OCI-LY3 (cell line): Measurements from ENCODE around the gene DTD1.

Experiments
- H2AFZ ChIP-seq: fragments of 200-600, 300-600 bp; shearing (Covaris generic); 2 replicates; pipeline ENCODE4 v1.6.0; 2014; ENCODE audit warnings: antibody characterized with exemption, low read depth, low read length
- H3K27ac ChIP-seq: fragments of 200-600, 300-600 bp; sonication (generic); 2 replicates; pipeline ENCODE4 v1.5.1; 2014; ENCODE audit warnings: mild to moderate bottlenecking, low read length, moderate library complexity, mixed read lengths
- H3K27me3 ChIP-seq: fragments of 200-600, 300-600 bp; sonication (generic); 2 replicates; pipeline ENCODE4 v1.6.1; 2014; ENCODE audit warnings: low read depth, low read length, mixed read lengths
- H3K36me3 ChIP-seq: fragments of 200-600, 300-600 bp; sonication (generic); replicated peaks from 2 replicates; pipeline ENCODE3; 2014; ENCODE audit warnings: low read depth, low read length, mixed read lengths
- H3K4me1 ChIP-seq: fragments of 300-600, 200-600 bp; sonication (generic); 2 replicates; pipeline ENCODE4 v1.6.1; 2014; ENCODE audit warnings: low read length, mixed read lengths
- H3K4me2 ChIP-seq: fragments of 200-600, 300-600 bp; sonication (generic); 2 replicates; pipeline ENCODE4 v1.6.1; 2014; ENCODE audit warnings: low read length, mixed read lengths
- H3K4me3 ChIP-seq: fragments of 300-600, 200-600 bp; sonication (generic); 2 replicates; pipeline ENCODE4 v1.5.1; 2014; ENCODE audit warnings: antibody characterized with exemption, mild to moderate bottlenecking, low read length, moderate library complexity
- H3K79me2 ChIP-seq: fragments of 300-600, 200-600 bp; shearing (Covaris generic); 2 replicates; pipeline ENCODE4 v1.6.1; 2014; ENCODE audit warnings: mild to moderate bottlenecking, low read length, mixed read lengths
- H3K9ac ChIP-seq: fragments of 300-600, 200-600 bp; shearing (Covaris generic); 2 replicates; pipeline ENCODE4 v1.6.0; 2014; ENCODE audit warnings: mild to moderate bottlenecking, low read length, moderate library complexity
- H3K9me3 ChIP-seq: fragments of 200-600, 300-600 bp; shearing (Covaris generic); 2 replicates; pipeline ENCODE4 v1.6.1; 2014; ENCODE audit warnings: low read length, mixed read lengths; ENCODE audit not compliant: insufficient read depth
- H4K20me1 ChIP-seq: fragments of 200-600, 300-600 bp; sonication (generic); 2 replicates; pipeline ENCODE4 v1.6.1; 2016; ENCODE audit warnings: low read length, mixed read lengths; ENCODE audit not compliant: insufficient read depth
- EZH2phosphoT487 ChIP-seq: fragments of 200-600 bp; shearing (Covaris generic); IDR thresholded peaks from 2 replicates; pipeline ENCODE4 v1.6.1; 2018; ENCODE audit warnings: antibody characterized with exemption, mixed run types, low read depth
- TF ChIP-seq, protein P1 (sequence below): fragments of 200-600, 300-600 bp; sonication (generic); IDR thresholded peaks from 2 replicates; pipeline ENCODE4 v1.5.1; 2014; ENCODE audit warnings: antibody characterized with exemption, low read length, low read depth

Gene DTD1

DNA sequence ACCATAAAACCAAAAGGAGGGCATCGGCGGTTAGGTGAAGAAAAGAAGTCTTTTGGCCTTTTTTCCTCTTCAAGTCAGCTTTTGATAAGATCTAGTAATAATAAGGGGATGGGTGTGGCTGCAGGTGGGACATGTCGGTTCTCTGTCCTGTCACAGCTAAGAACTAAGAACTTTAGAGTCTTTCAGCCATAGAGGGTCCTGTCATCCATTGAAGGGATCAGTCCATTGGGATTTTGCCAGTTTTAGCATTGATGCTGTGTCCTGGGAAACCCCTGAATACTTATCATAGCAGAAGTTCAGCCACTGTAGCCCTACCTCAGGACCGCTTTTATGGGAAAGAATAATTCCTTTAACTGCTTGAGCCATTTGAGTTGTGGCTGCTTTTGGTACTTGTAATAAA lies 207.5 kb downstream of the DTD1 start:
- Histone ChIP-seq H3K4me1 (peaks cover 10% of the 10 kb centered on the region; the same call in 1 of the 2 replicates), H3K4me2 (no peak overlapping the region), H2AFZ (no peak overlapping the region), H3K36me3 (peaks cover 2% of the 10 kb centered on the region), H3K27ac (no peak overlapping the region), H3K9me3 (no peaks in the 10 kb centered on the region; the same call in 1 of the 2 replicates), H4K20me1 (no peaks in the 10 kb centered on the region), H3K9ac (no peak overlapping the region), H3K4me3 (no peak overlapping the region), H3K27me3 (peaks cover 4% of the 10 kb centered on the region; the same call in 1 of the 2 replicates), H3K79me2 (no peaks in the 10 kb centered on the region)
- no peak for TF ChIP-seq EZH2phosphoT487
- TF ChIP-seq, protein P1, sequence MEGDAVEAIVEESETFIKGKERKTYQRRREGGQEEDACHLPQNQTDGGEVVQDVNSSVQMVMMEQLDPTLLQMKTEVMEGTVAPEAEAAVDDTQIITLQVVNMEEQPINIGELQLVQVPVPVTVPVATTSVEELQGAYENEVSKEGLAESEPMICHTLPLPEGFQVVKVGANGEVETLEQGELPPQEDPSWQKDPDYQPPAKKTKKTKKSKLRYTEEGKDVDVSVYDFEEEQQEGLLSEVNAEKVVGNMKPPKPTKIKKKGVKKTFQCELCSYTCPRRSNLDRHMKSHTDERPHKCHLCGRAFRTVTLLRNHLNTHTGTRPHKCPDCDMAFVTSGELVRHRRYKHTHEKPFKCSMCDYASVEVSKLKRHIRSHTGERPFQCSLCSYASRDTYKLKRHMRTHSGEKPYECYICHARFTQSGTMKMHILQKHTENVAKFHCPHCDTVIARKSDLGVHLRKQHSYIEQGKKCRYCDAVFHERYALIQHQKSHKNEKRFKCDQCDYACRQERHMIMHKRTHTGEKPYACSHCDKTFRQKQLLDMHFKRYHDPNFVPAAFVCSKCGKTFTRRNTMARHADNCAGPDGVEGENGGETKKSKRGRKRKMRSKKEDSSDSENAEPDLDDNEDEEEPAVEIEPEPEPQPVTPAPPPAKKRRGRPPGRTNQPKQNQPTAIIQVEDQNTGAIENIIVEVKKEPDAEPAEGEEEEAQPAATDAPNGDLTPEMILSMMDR: no peak

DNA sequence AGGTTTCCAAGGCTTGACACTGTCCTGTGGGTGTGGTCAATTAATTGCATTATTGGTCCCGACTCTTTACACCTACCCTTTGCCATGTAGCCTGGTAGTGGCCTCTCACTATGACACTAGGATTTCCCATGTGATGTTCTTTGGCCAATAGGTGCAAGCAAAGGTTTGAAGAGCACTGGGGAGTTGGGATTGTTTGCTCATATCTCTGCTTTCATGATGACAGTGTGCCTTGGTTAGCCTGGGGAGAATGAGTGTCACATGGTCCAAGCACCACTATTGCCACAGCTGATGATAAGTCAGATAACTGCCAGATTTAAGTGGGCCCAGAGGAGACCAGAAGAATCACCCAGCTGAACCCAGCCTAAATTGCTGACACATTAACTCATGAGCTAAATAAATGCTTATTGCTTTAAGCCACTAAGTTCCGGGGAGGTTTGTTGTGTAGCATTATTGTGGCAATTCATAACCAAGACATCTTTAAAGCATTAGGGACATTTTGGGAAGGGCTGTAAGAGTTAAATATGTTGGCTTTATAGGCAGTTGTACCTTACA lies 208.5 kb downstream of the DTD1 start:
- Histone ChIP-seq H3K27ac (no peak overlapping the region), H3K36me3 (peaks cover 2% of the 10 kb centered on the region), H3K9me3 (no peaks in the 10 kb centered on the region; the same call in 1 of the 2 replicates), H3K4me1 (peaks cover 12% of the 10 kb centered on the region), H3K4me2 (no peak overlapping the region), H3K79me2 (no peaks in the 10 kb centered on the region), H3K9ac (no peak overlapping the region), H3K4me3 (no peak overlapping the region), H2AFZ (no peak overlapping the region), H4K20me1 (no peaks in the 10 kb centered on the region), H3K27me3 (peaks cover 1% of the 10 kb centered on the region; the same call in 1 of the 2 replicates)
- TF ChIP-seq EZH2phosphoT487: no peak
- TF ChIP-seq, protein P1: no peak

DNA sequence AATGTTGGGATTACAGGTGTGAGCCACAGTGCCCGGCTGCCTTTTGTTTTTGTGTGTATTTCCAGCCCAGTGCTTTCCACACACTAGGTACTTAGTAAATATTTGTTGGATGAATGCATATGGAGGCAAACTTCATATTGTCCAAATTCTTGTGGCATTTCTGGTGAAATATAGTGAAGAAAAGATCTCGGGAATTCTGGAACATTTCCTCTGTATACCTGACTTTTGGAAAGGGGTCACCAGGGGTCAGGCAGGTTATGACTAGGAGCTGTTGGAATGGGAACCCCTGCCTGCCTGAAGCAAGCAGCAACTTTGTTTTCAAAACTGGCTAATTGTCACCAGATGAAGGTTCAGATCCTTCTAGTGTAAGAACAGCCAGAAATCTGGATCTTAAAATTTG lies 213.7 kb downstream of the DTD1 start:
- peaks cover 24% of the 10 kb centered on the region for H3K4me1 ChIP-seq
- H3K9me3 ChIP-seq: no peaks in the 10 kb centered on the region; the same call in 1 of the 2 replicates
- TF ChIP-seq EZH2phosphoT487: no peak
- TF ChIP-seq, protein P1: no peak
- peak overlapping the region; percentile 63 for H3K4me2 ChIP-seq
- no peaks in the 10 kb centered on the region for H3K27me3 ChIP-seq
- peak overlapping the region; percentile 72 for H3K27ac ChIP-seq
- H2AFZ ChIP-seq: peak overlapping the region; percentile 41
- H3K4me3 ChIP-seq: peak overlapping the region; percentile 35
- peak overlapping the region; percentile 23 for H3K9ac ChIP-seq
- no peaks in the 10 kb centered on the region for H3K36me3 ChIP-seq
- no peaks in the 10 kb centered on the region for H4K20me1 ChIP-seq
- H3K79me2 ChIP-seq: no peaks in the 10 kb centered on the region

DNA sequence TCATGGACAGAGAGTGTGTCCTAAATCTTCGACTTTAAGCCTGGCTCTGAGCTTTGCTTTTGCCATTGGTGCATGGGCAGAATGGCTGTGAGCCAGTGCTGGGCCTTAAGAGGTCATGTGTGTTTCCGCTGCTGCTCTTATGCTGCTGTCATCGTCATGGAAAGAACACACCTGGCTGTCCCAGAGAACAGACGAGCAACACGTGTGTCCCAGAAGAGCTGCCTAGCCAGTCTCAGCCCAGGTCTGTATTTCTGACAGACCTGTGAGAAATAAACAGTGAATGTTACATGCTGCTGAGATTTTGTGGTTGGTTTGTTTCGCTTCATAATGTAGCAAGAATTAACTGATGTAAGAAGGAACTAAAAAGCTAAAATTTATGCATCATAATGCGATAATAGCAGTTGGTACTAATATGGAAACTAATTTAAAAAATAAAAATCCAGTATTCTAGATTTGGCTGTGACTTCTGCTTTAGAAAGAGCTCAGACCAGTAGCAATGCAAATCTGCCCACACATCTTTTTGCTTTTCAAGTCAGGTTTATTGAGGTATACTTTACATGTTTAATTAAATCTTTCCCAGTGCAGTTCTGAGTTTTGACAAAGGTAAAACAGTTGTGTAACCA lies 214.3 kb downstream of the DTD1 start:
- peak overlapping the region; percentile 23 for H3K9ac ChIP-seq
- H4K20me1 ChIP-seq: no peaks in the 10 kb centered on the region
- H2AFZ ChIP-seq: peak overlapping the region; percentile 41
- H3K4me1 ChIP-seq: peaks cover 24% of the 10 kb centered on the region
- peak overlapping the region; percentile 63 for H3K4me2 ChIP-seq
- H3K36me3 ChIP-seq: no peaks in the 10 kb centered on the region
- no peaks in the 10 kb centered on the region for H3K27me3 ChIP-seq
- H3K27ac ChIP-seq: peak overlapping the region; percentile 72
- H3K9me3 ChIP-seq: no peaks in the 10 kb centered on the region
- H3K4me3 ChIP-seq: peak overlapping the region; percentile 35
- TF ChIP-seq EZH2phosphoT487: no peak
- TF ChIP-seq, protein P1: no peak
- no peaks in the 10 kb centered on the region for H3K79me2 ChIP-seq
